ENCODE data around the gene BAHCC1. TPM values are rescaled to one million over a fixed set of nuclear protein-coding genes. Genes with fewer than 3 reads are reported as not detected.

BAHCC1 gene
- total and polyA plus RNA-seq, 2 of the 8 experiments (the other 6 are each of a cell fraction or from before 2014, with no cell fraction given), result 0.26 to 0.58 TPM

- ChIA-PET CTCF (ENCODE audit: partially characterized antibody) (interaction anchor here (0.9 to 1.3 kb wide), 2 partner anchors 71 to 257 kb away, joined by 3 read pairs; no protein-coding TSS in a partner anchor), POLR2A (ENCODE audit: partially characterized antibody) (interaction anchor here (0.6 to 35.8 kb wide), 17 partner anchors 5 to 419 kb away, joined by 3 to 1004 read pairs (median 7); partner anchors contain the start of genes ACTG1, BAHCC1, FAAP100 and FSCN2)
- no peak overlapping the region for H2BK15ac ChIP-seq (ENCODE audit: low read length)
- TF ChIP-seq PHF8 (conservative IDR thresholded peaks at IDR 0.05; ENCODE audit: low read depth, low read length) (0 out of 2 replicates have a peak, but pooled peaks have one; percentile 18), SIRT6 (IDR thresholded peaks at IDR 0.05; ENCODE audit: low read length) (peak; percentile 11), POLR2AphosphoS5 (IDR thresholded peaks at IDR 0.05; ENCODE audit: low read depth, low read length) (no peak), TAF7 (optimal IDR thresholded peaks at IDR 0.05; ENCODE audit: borderline replicate concordance, low read depth, low read length) (peak; percentile 13)
- peaks cover 0 to 14% (median 7%) of the 10 kb centered on the region in 4 experiments; a peak in 5 of 7 replicates for H3K4me1 ChIP-seq (replicated peaks in 1 of 4; ENCODE audit: control insufficient read depth in 3 of 4, insufficient read depth in 4 of 4, low read length in 3 of 4)
- H2BK20ac ChIP-seq (ENCODE audit: low read length), result no peak overlapping the region
- peak overlapping the region; percentile 75; the same call in 1 of the 2 replicates for H2BK5ac ChIP-seq (ENCODE audit: low read depth, low read length)
- no peak overlapping the region for H2BK12ac ChIP-seq (ENCODE audit: low read depth, low read length)
- H3K79me1 ChIP-seq (ENCODE audit: low read depth, low read length), result peaks cover 19% of the 10 kb centered on the region
- peak overlapping the region; percentile 75 to 93 (median 90) for H3K4me3 ChIP-seq (ENCODE audit: extremely low read depth in 1 of 4, insufficient read depth in 2 of 4, low read depth in 3 of 4, low read length in 4 of 4)
- H3K18ac ChIP-seq (ENCODE audit: extremely low read depth, low read length), result no peak overlapping the region
- H3K14ac ChIP-seq (ENCODE audit: insufficient read length), result no peak overlapping the region
- no peaks in the 10 kb centered on the region for H3K9me3 ChIP-seq (ENCODE audit: insufficient read depth in 2 of 2, low read depth in 1 of 2, low read length in 1 of 2)
- no peak overlapping the region for H4K5ac ChIP-seq (ENCODE audit: insufficient read length, low read depth, low read length)
- H3K9ac ChIP-seq (replicated peaks in 1 of 4; ENCODE audit: extremely low read depth in 1 of 4, low read depth in 3 of 4, low read length in 3 of 4), result peak overlapping the region; percentile 56 to 96 (median 85)
- H3K23ac ChIP-seq (ENCODE audit: insufficient read length), result no peak overlapping the region
- H3K4ac ChIP-seq (replicated peaks; ENCODE audit: insufficient read length, low read depth, low read length), result no peak overlapping the region
- peaks cover 19 to 37% (median 31%) of the 10 kb centered on the region in 4 experiments; a peak in 7 of 8 replicates for H3K36me3 ChIP-seq (ENCODE audit: control insufficient read depth in 2 of 4, insufficient read depth in 4 of 4, low read length in 3 of 4)
- H3K27me3 ChIP-seq (replicated peaks in 1 of 4; ENCODE audit: control insufficient read depth in 3 of 4, extremely low read depth in 1 of 4, insufficient read depth in 3 of 4, low read length in 3 of 4), result no peaks in the 10 kb centered on the region
- H3K4me2 ChIP-seq (ENCODE audit: insufficient read depth in 1 of 2, low read depth in 2 of 2, low read length in 2 of 2), result peak overlapping the region; percentile 97 to 98
- FAIRE-seq, result no peak
- no peak overlapping the region for H2AK5ac ChIP-seq (ENCODE audit: low read depth, low read length)
- H2AFZ ChIP-seq (ENCODE audit: low read length), result no peak overlapping the region
- H4K8ac ChIP-seq (ENCODE audit: extremely low read depth, insufficient read depth, low read length), result no peak overlapping the region
- peaks cover 24 to 44% of the 10 kb centered on the region in 2 experiments for H3K79me2 ChIP-seq (ENCODE audit: control insufficient read depth in 1 of 2, insufficient read depth in 2 of 2, low read length in 2 of 2)
- no peak overlapping the region for H2BK120ac ChIP-seq (replicated peaks; ENCODE audit: low read depth, low read length)
- 14% methylated on average over 9 of the region's 9 CpGs; no CpG with 5 or more reads in 1 of the 2 experiments for WGBS, 2 experiments (ENCODE audit: extremely low coverage in 1 of 2, insufficient coverage in 1 of 2, insufficient read length in 1 of 2, insufficient replicate concordance in 2 of 2, low coverage in 1 of 2, low lambda C conversion rate in 2 of 2, missing lambda C conversion rate in 1 of 2)
- H3K56ac ChIP-seq (replicated peaks; ENCODE audit: insufficient read length, low read depth, low read length), result no peak overlapping the region
- H4K91ac ChIP-seq (replicated peaks; ENCODE audit: insufficient read length, low read length), result no peak overlapping the region
- H4K20me1 ChIP-seq (replicated peaks in 1 of 2; ENCODE audit: control insufficient read depth in 1 of 2, insufficient read depth in 2 of 2, low read length in 2 of 2), result peaks cover 23 to 29% of the 10 kb centered on the region in 2 experiments
- peak overlapping the region; percentile 82; the same call in 1 of the 2 replicates for H3K27ac ChIP-seq (ENCODE audit: low read depth, low read length)
- no peak for DNase-seq (ENCODE audit: low read depth in 1 of 2, low spot score in 2 of 2)
- H3K23me2 ChIP-seq (ENCODE audit: low read depth, low read length), result peaks cover 25% of the 10 kb centered on the region
Observed at GRCh38 chr17:81511554-81511803, 116.2 kb downstream of the BAHCC1 start.

Data from H1 (cell line).